ENCODE measurements around the gene LTF. TPM values are rescaled to one million over a fixed set of nuclear protein-coding genes. Genes with fewer than 3 reads are reported as not detected.

Gene LTF
- total and polyA plus RNA-seq, 2 of the 13 experiments (the other 11 are each of a cell fraction or from before 2014, with no cell fraction given): not detected

GRCh38 chr3:46405301-46406019 lies 59.2 kb downstream of the LTF start:
- no peak overlapping the region for H3K4me3 ChIP-seq (replicated peaks in 1 of 3; ENCODE audit: insufficient read depth in 1 of 3, low read depth in 2 of 3, low read length in 3 of 3)
- in situ Hi-C loops (cut with HindIII; ENCODE audit: extremely low pct_ligation_motif_present, low pct_unique_long_range_greater_than_20kb): no loop called here
- ChIA-PET CTCF (ENCODE audit: low intra/inter-chr PET ratio, low total read pairs) (no interaction called here), POLR2A (no interaction called here)
- no peak overlapping the region for H3K9ac ChIP-seq (ENCODE audit: insufficient read depth, low read depth, low read length)
- FAIRE-seq (no peak), ATAC-seq (no peak), DNase-seq (ENCODE audit: low spot score) (no peak)
- no peaks in the 10 kb centered on the region for H3K79me2 ChIP-seq (ENCODE audit: insufficient read depth, low read length)
- H4K20me1 ChIP-seq (ENCODE audit: insufficient read depth, low read length): no peaks in the 10 kb centered on the region
- TF ChIP-seq ZHX2 (IDR thresholded peaks at IDR 0.05; ENCODE audit: low read depth) (no peak), ZHX2 (CRISPR knock-in tag; IDR thresholded peaks at IDR 0.05; ENCODE audit: borderline replicate concordance) (no peak), CBX1 (IDR thresholded peaks at IDR 0.05; ENCODE audit: low read depth) (no peak), CBX5 (CRISPR knock-in tag; IDR thresholded peaks at IDR 0.05; ENCODE audit: borderline replicate concordance) (no peak), MAF1 (CRISPR knock-in tag; IDR thresholded peaks at IDR 0.05; ENCODE audit: borderline replicate concordance) (no peak), JUN (CRISPR knock-in tag; IDR thresholded peaks at IDR 0.05) (no peak), SIX1 (CRISPR knock-in tag; IDR thresholded peaks at IDR 0.05; ENCODE audit: borderline replicate concordance) (no peak), SP2 (CRISPR knock-in tag; IDR thresholded peaks at IDR 0.05) (no peak), SP4 (CRISPR knock-in tag; IDR thresholded peaks at IDR 0.05) (no peak), THAP7 (CRISPR knock-in tag; IDR thresholded peaks at IDR 0.05) (no peak), ZNF597 (CRISPR knock-in tag; IDR thresholded peaks at IDR 0.05) (no peak), TBP (CRISPR knock-in tag; IDR thresholded peaks at IDR 0.05) (no peak), KDM2A (CRISPR knock-in tag; IDR thresholded peaks at IDR 0.05; ENCODE audit: borderline replicate concordance, low read depth) (no peak), SATB2 (CRISPR knock-in tag; IDR thresholded peaks at IDR 0.05) (no peak), JARID2 (CRISPR knock-in tag; IDR thresholded peaks at IDR 0.05; ENCODE audit: insufficient replicate concordance) (no peak), RORA (CRISPR knock-in tag; IDR thresholded peaks at IDR 0.05) (no peak), KLF16 (CRISPR knock-in tag; IDR thresholded peaks at IDR 0.05) (no peak)
- no peaks in the 10 kb centered on the region for H3K4me1 ChIP-seq (ENCODE audit: insufficient read depth, low read length)
- no peak overlapping the region for H2AFZ ChIP-seq (ENCODE audit: low read length)
- no peaks in the 10 kb centered on the region for H3K36me3 ChIP-seq (replicated peaks in 1 of 2; ENCODE audit: control insufficient read depth in 1 of 2, insufficient read depth in 2 of 2, low read length in 2 of 2)
- peaks cover 2 to 8% of the 10 kb centered on the region in 2 experiments; a peak in 2 of 5 replicates for H3K27me3 ChIP-seq (ENCODE audit: control insufficient read depth in 1 of 2, insufficient read depth in 2 of 2, low read length in 2 of 2)
- H3K9me3 ChIP-seq (ENCODE audit: low read length): no peaks in the 10 kb centered on the region
- H3K27ac ChIP-seq (ENCODE audit: extremely low read length, insufficient read depth, low read length): no peak overlapping the region
- intact Hi-C loops (cut with micrococcal nuclease; ENCODE audit: unreplicated experiment): no loop called here
- H3K4me2 ChIP-seq (ENCODE audit: low read depth, low read length): no peak overlapping the region
- BruUV-seq (replicated peaks): no TSS peak
- WGBS (ENCODE audit: low lambda C conversion rate): 4% methylated on average over 10 of the region's 11 CpGs

Measured in HepG2 (cell line).